NCI-H128 (cell line): ENCODE data around the gene LGR6.
A peak's percentile ranks its signal among the peaks of the same experiment; 100 is the strongest.

Experiments
- DNase-seq: peaks from one replicate; lab custom pipeline; 2025; ENCODE audit not compliant: unreplicated experiment; lab: John Stamatoyannopoulos, UW

Gene LGR6

GRCh38 chr1:202281316-202282024 lies 87.9 kb downstream of the LGR6 start:
- DNase-seq = no peak

- no peak for DNase-seq
These were observed 88.4 kb downstream of the LGR6 start for GRCh38 chr1:202282025-202282371.

- DNase-seq = no peak
These were observed 89.1 kb downstream of the LGR6 start for GRCh38 chr1:202282596-202283283.

- peak; percentile 94 for DNase-seq
These were observed 89.8 kb downstream of the LGR6 start for GRCh38 chr1:202283379-202283844.

GRCh38 chr1:202283991-202284390 lies 90.4 kb downstream of the LGR6 start:
- DNase-seq = no peak

- DNase-seq = no peak
These were observed 92.3 kb downstream of the LGR6 start for GRCh38 chr1:202285908-202286307.

GRCh38 chr1:202286622-202287097 lies 93.1 kb downstream of the LGR6 start:
- DNase-seq = no peak

- DNase-seq = no peak
These were observed 93.6 kb downstream of the LGR6 start for GRCh38 chr1:202287196-202287595.

GRCh38 chr1:202288177-202288576 lies 94.6 kb downstream of the LGR6 start:
- no peak for DNase-seq

- DNase-seq = no peak
These were observed 95.4 kb downstream of the LGR6 start for GRCh38 chr1:202289009-202289408.

GRCh38 chr1:202291001-202291400 lies 97.4 kb downstream of the LGR6 start:
- no peak for DNase-seq

GRCh38 chr1:202291961-202292712 lies 98.5 kb downstream of the LGR6 start:
- no peak for DNase-seq

GRCh38 chr1:202292773-202293172 lies 99.2 kb downstream of the LGR6 start:
- no peak for DNase-seq

- no peak for DNase-seq
These were observed 100.0 kb downstream of the LGR6 start for GRCh38 chr1:202293569-202293968.

GRCh38 chr1:202302166-202302565 lies 108.6 kb downstream of the LGR6 start:
- no peak for DNase-seq

- DNase-seq = no peak
These were observed 110.8 kb downstream of the LGR6 start for GRCh38 chr1:202304375-202304774.

- no peak for DNase-seq
These were observed 111.6 kb downstream of the LGR6 start for GRCh38 chr1:202305168-202305567.

GRCh38 chr1:202306535-202307345 lies 113.1 kb downstream of the LGR6 start:
- DNase-seq = no peak

GRCh38 chr1:202310071-202310725 lies 116.6 kb downstream of the LGR6 start:
- no peak for DNase-seq

GRCh38 chr1:202310746-202311145 lies 117.1 kb downstream of the LGR6 start:
- DNase-seq = no peak
